ENCODE measurements around the gene SPEF1.
A peak's percentile ranks its signal among the peaks of the same experiment; 100 is the strongest.

The SPEF1 gene

DNA sequence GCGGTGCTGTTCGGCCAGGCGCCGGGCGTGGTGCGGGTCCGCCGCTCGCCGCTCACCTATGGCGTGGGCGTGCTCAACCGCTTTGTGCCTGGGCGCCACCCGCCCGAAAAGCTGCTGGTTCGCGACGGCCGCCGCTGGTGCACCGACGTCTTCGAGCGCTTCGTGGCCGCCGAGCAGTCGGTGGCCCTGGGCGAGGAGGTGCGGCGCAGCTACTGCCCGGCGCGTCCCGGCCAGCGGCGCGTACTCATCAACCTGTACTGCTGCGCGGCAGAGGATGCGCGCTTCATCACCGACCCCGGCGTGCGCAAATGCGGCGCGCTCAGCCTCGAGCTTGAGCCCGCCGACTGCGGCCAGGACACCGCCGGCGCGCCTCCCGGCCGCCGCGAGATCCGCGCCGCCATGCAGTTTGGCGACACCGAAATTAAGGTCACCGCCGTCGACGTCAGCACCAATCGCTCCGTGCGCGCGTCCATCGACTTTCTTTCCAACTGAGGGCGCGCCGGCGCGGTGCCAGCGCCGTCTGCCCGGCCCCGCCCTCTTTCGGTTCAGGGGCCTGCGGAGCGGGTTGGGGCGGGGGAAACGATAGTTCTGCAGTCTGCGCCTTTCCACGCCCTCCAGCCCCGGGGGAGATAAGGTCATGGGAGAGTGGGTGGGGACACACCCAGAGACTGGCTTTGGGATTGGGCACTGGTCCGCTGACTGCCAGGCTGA lies 29.4 kb downstream of the SPEF1 start:
- no peak overlapping the region for H3K4ac ChIP-seq (ENCODE audit: low read length)
- H3K36me3 ChIP-seq (replicated peaks in 1 of 2; ENCODE audit: control insufficient read depth in 2 of 2, insufficient read depth in 2 of 2, low read length in 2 of 2) = peaks cover 1 to 28% of the 10 kb centered on the region in 2 donors
- H3K14ac ChIP-seq (ENCODE audit: low read length) = peak overlapping the region; percentile 86
- no peak overlapping the region for H2BK12ac ChIP-seq (ENCODE audit: low read length)
- no peak overlapping the region for H4K91ac ChIP-seq (ENCODE audit: low read depth, low read length, poor library complexity)
- no peaks in the 10 kb centered on the region for H3K9me3 ChIP-seq (replicated peaks in 1 of 2; ENCODE audit: control insufficient read depth in 2 of 2, insufficient read depth in 1 of 2, low read depth in 1 of 2, low read length in 2 of 2)
- DNase-seq (ENCODE audit: low spot score) = no peak
- WGBS, 2 donors (ENCODE audit: extremely low coverage in 2 of 2, insufficient read length in 2 of 2, insufficient replicate concordance in 1 of 2) = no CpG with 5 or more reads among the region's 95 CpGs
- no peak overlapping the region for H2AFZ ChIP-seq (ENCODE audit: low read length)
- H2BK120ac ChIP-seq (ENCODE audit: low read depth, low read length) = no peak overlapping the region
- H3K4me2 ChIP-seq (ENCODE audit: insufficient read depth, low read length, poor library complexity, severe bottlenecking) = peak overlapping the region; percentile 56
- peak overlapping the region; percentile 82 for H2AK5ac ChIP-seq (ENCODE audit: low read depth, low read length)
- peaks cover 0 to 3% of the 10 kb centered on the region in 2 donors for H3K4me1 ChIP-seq (ENCODE audit: control insufficient read depth in 2 of 2, insufficient read depth in 1 of 2, low read depth in 1 of 2, low read length in 2 of 2)
- H2BK5ac ChIP-seq (ENCODE audit: low read length) = no peak overlapping the region
- H3K18ac ChIP-seq (ENCODE audit: low read length) = peak overlapping the region; percentile 71
- H3K79me1 ChIP-seq (ENCODE audit: low read depth, low read length) = no peaks in the 10 kb centered on the region
- peak overlapping the region; percentile 66 for H3K23ac ChIP-seq (ENCODE audit: low read depth, low read length, poor library complexity)
- H2BK15ac ChIP-seq (ENCODE audit: low read length) = peak overlapping the region; percentile 24
- no peak overlapping the region for H3K27ac ChIP-seq (replicated peaks; ENCODE audit: low read length)
- H3K9ac ChIP-seq (ENCODE audit: low read depth, low read length, poor library complexity) = peak overlapping the region; percentile 82
- H4K8ac ChIP-seq (ENCODE audit: low read depth, low read length) = peak overlapping the region; percentile 50
- H3K4me3 ChIP-seq (ENCODE audit: low read length in 2 of 2) = peak overlapping the region in 1 of 2 donors; percentile 72
- H3K27me3 ChIP-seq (ENCODE audit: control insufficient read depth in 3 of 3, insufficient read depth in 3 of 3, low read depth in 1 of 3, low read length in 3 of 3) = peaks cover 5 to 51% (median 10%) of the 10 kb centered on the region in 3 experiments

DNA sequence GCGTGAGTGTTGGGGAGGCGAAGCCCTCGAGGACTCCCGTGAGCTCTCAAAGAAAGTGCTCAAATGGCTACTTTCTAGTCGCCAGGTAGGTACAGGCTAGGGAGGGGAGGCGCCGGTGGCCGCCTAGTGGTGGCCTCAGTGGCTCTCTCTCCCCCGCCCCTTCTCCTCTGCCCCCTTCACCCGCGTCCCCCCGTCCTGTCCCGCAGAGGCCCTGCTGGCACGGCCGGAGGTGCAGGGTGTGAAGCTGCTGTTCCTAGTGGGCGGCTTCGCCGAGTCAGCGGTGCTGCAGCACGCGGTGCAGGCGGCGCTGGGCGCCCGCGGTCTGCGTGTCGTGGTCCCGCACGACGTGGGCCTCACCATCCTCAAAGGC lies 30.0 kb downstream of the SPEF1 start:
- Histone ChIP-seq H2BK120ac (ENCODE audit: low read depth, low read length) (no peak overlapping the region), H3K79me1 (ENCODE audit: low read depth, low read length) (no peaks in the 10 kb centered on the region), H3K36me3 (replicated peaks in 1 of 2; ENCODE audit: control insufficient read depth in 2 of 2, insufficient read depth in 2 of 2, low read length in 2 of 2) (peaks cover 0 to 24% of the 10 kb centered on the region in 2 donors), H3K4me2 (ENCODE audit: insufficient read depth, low read length, poor library complexity, severe bottlenecking) (peak overlapping the region; percentile 56), H2AFZ (ENCODE audit: low read length) (no peak overlapping the region), H3K9me3 (replicated peaks in 1 of 2; ENCODE audit: control insufficient read depth in 2 of 2, insufficient read depth in 1 of 2, low read depth in 1 of 2, low read length in 2 of 2) (no peaks in the 10 kb centered on the region), H2BK12ac (ENCODE audit: low read length) (no peak overlapping the region), H3K14ac (ENCODE audit: low read length) (peak overlapping the region; percentile 86), H4K8ac (ENCODE audit: low read depth, low read length) (peak overlapping the region; percentile 50), H3K27ac (replicated peaks; ENCODE audit: low read length) (no peak overlapping the region), H3K18ac (ENCODE audit: low read length) (peak overlapping the region; percentile 71), H3K4me3 (ENCODE audit: low read length in 2 of 2) (peak overlapping the region in 1 of 2 donors; percentile 72), H2AK5ac (ENCODE audit: low read depth, low read length) (peak overlapping the region; percentile 82), H3K9ac (ENCODE audit: low read depth, low read length, poor library complexity) (peak overlapping the region; percentile 82), H4K91ac (ENCODE audit: low read depth, low read length, poor library complexity) (no peak overlapping the region), H3K23ac (ENCODE audit: low read depth, low read length, poor library complexity) (peak overlapping the region; percentile 66), H2BK15ac (ENCODE audit: low read length) (no peak overlapping the region), H2BK5ac (ENCODE audit: low read length) (no peak overlapping the region), H3K4me1 (ENCODE audit: control insufficient read depth in 2 of 2, insufficient read depth in 1 of 2, low read depth in 1 of 2, low read length in 2 of 2) (peaks cover 0 to 3% of the 10 kb centered on the region in 2 donors), H3K27me3 (ENCODE audit: control insufficient read depth in 3 of 3, insufficient read depth in 3 of 3, low read depth in 1 of 3, low read length in 3 of 3) (peaks cover 5 to 54% (median 10%) of the 10 kb centered on the region in 3 experiments), H3K4ac (ENCODE audit: low read length) (no peak overlapping the region)
- WGBS, 2 donors (ENCODE audit: extremely low coverage in 2 of 2, insufficient read length in 2 of 2, insufficient replicate concordance in 1 of 2) = no CpG with 5 or more reads among the region's 31 CpGs
- no peak for DNase-seq (ENCODE audit: low spot score)

DNA sequence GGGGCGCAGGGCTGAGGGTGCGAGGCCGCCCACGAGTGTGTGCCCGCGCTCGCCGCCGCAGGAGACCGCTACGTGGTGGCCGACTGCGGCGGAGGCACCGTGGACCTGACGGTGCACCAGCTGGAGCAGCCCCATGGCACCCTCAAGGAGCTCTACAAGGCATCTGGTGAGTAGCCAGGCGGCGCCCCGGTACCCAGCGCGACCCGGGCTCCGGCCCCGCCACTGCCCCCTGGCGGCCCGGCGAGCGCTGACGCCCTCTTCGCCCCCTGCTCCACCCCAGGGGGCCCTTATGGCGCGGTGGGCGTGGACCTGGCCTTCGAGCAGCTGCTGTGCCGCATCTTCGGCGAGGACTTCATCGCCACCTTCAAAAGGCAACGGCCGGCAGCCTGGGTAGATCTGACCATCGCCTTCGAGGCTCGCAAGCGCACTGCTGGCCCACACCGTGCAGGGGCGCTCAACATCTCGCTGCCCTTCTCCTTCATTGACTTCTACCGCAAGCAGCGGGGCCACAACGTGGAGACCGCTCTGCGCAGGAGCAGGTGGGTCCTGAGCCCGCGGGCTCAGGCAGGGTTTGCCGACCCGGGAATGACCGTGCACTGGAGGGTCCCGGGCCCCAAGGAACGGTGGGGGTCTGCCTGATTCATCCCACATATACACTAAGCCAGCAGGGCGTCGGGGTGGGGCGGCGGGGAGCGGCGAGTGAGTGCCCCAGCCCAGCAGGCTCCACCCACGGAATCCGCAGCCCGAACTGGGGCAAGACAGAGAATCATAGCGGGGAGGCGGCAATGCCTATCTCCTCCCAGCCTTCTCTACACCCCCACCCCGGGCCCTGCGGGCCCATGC lies 31.3 kb downstream of the SPEF1 start:
- peaks cover 0 to 11% of the 10 kb centered on the region in 2 donors for H3K36me3 ChIP-seq (replicated peaks in 1 of 2; ENCODE audit: control insufficient read depth in 2 of 2, insufficient read depth in 2 of 2, low read length in 2 of 2)
- H3K27me3 ChIP-seq (ENCODE audit: control insufficient read depth in 3 of 3, insufficient read depth in 3 of 3, low read depth in 1 of 3, low read length in 3 of 3) = peaks cover 12 to 65% (median 13%) of the 10 kb centered on the region in 3 experiments
- H3K4me2 ChIP-seq (ENCODE audit: insufficient read depth, low read length, poor library complexity, severe bottlenecking) = peak overlapping the region; percentile 75
- no peaks in the 10 kb centered on the region for H3K79me1 ChIP-seq (ENCODE audit: low read depth, low read length)
- peak overlapping the region; percentile 89 for H3K9ac ChIP-seq (ENCODE audit: low read depth, low read length, poor library complexity)
- H3K23ac ChIP-seq (ENCODE audit: low read depth, low read length, poor library complexity) = peak overlapping the region; percentile 60
- peak overlapping the region; percentile 30 for H3K4ac ChIP-seq (ENCODE audit: low read length)
- no CpG with 5 or more reads among the region's 72 CpGs for WGBS, 2 donors (ENCODE audit: extremely low coverage in 2 of 2, insufficient read length in 2 of 2, insufficient replicate concordance in 1 of 2)
- H2BK12ac ChIP-seq (ENCODE audit: low read length) = no peak overlapping the region
- H3K4me1 ChIP-seq (ENCODE audit: control insufficient read depth in 2 of 2, insufficient read depth in 1 of 2, low read depth in 1 of 2, low read length in 2 of 2) = peaks cover 0 to 10% of the 10 kb centered on the region in 2 donors
- no peak overlapping the region for H4K91ac ChIP-seq (ENCODE audit: low read depth, low read length, poor library complexity)
- peak overlapping the region; percentile 9 for H3K14ac ChIP-seq (ENCODE audit: low read length)
- H4K8ac ChIP-seq (ENCODE audit: low read depth, low read length) = peak overlapping the region; percentile 93
- H2AFZ ChIP-seq (ENCODE audit: low read length) = no peak overlapping the region
- H2AK5ac ChIP-seq (ENCODE audit: low read depth, low read length) = peak overlapping the region; percentile 66
- peak; percentile 64 for DNase-seq (ENCODE audit: low spot score)
- peak overlapping the region; percentile 77 for H2BK15ac ChIP-seq (ENCODE audit: low read length)
- peak overlapping the region in 1 of 2 donors; percentile 37 for H3K4me3 ChIP-seq (ENCODE audit: low read length in 2 of 2)
- peak overlapping the region; percentile 94 for H3K18ac ChIP-seq (ENCODE audit: low read length)
- H3K9me3 ChIP-seq (replicated peaks in 1 of 2; ENCODE audit: control insufficient read depth in 2 of 2, insufficient read depth in 1 of 2, low read depth in 1 of 2, low read length in 2 of 2) = peaks cover 0 to 2% of the 10 kb centered on the region in 2 donors
- H2BK120ac ChIP-seq (ENCODE audit: low read depth, low read length) = no peak overlapping the region
- no peak overlapping the region for H3K27ac ChIP-seq (replicated peaks; ENCODE audit: low read length)
- H2BK5ac ChIP-seq (ENCODE audit: low read length) = no peak overlapping the region
